ENCODE data around the gene DOCK10.

DOCK10 gene

DNA sequence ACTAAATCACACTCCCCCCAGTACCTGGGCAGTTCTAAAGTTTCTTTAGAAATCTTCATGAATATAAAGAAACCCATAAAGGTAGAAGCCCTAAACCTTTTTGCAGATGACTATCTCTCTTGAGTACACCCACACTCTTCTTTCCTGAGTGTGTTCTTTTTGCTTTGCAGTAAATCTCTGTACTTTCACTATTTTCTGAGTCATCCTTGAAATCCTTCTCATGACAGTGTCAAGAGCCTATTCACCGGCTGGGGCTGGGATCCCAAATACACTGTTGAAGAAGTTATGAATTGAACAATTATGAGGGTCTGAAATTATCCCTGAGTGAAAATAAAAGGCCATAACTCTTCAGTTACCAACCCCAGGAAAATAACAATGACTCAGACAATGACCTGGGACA lies 192.2 kb downstream of the DOCK10 start:
- Histone ChIP-seq H3K4me1 (ENCODE audit: control insufficient read depth in 5 of 5, insufficient read depth in 5 of 5, low read length in 5 of 5) (peaks cover 0 to 20% (median 2%) of the 10 kb centered on the region in 5 donors), H3K36me3 (ENCODE audit: control insufficient read depth in 5 of 5, insufficient read depth in 5 of 5, low read length in 5 of 5) (peaks cover 0 to 19% (median 0%) of the 10 kb centered on the region in 5 donors), H3K4me3 (ENCODE audit: low read depth in 1 of 5, low read length in 5 of 5) (no peak overlapping the region), H3K9ac (ENCODE audit: low read length in 5 of 5) (no peak overlapping the region), H3K27me3 (ENCODE audit: control insufficient read depth in 5 of 5, insufficient read depth in 4 of 5, low read length in 5 of 5) (no peaks in the 10 kb centered on the region), H3K27ac (ENCODE audit: low read depth, low read length) (no peak overlapping the region), H3K9me3 (ENCODE audit: control insufficient read depth in 5 of 5, low read length in 5 of 5) (no peaks in the 10 kb centered on the region)

DNA sequence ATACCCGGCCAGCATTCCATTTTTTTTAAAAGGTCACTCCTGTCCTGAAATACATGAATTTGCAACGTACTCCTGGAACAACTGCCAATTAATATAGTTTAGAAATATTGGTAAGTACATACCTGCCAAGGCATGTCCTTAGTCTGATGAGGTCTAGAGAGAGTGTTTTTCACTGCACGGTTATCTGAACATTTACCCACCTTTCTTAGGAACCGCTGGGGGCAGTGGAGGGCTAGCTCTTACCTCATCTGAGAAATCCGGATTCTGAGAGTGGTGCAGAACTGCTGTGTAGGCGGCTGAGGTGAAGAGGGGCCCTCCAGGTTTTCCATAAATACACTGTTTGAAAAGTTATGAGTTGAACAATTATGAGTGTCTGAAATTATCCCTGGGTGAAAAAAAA lies 193.0 kb downstream of the DOCK10 start:
- H3K4me1 ChIP-seq (ENCODE audit: control insufficient read depth in 5 of 5, insufficient read depth in 5 of 5, low read length in 5 of 5) = peaks cover 0 to 20% (median 2%) of the 10 kb centered on the region in 5 donors
- no peak overlapping the region for H3K4me3 ChIP-seq (ENCODE audit: low read depth in 1 of 5, low read length in 5 of 5)
- no peak overlapping the region for H3K9ac ChIP-seq (ENCODE audit: low read length in 5 of 5)
- no peaks in the 10 kb centered on the region for H3K27me3 ChIP-seq (ENCODE audit: control insufficient read depth in 5 of 5, insufficient read depth in 4 of 5, low read length in 5 of 5)
- H3K27ac ChIP-seq (ENCODE audit: low read depth, low read length) = no peak overlapping the region
- peaks cover 0 to 24% (median 3%) of the 10 kb centered on the region in 5 donors for H3K36me3 ChIP-seq (ENCODE audit: control insufficient read depth in 5 of 5, insufficient read depth in 5 of 5, low read length in 5 of 5)
- H3K9me3 ChIP-seq (ENCODE audit: control insufficient read depth in 5 of 5, low read length in 5 of 5) = no peaks in the 10 kb centered on the region

DNA sequence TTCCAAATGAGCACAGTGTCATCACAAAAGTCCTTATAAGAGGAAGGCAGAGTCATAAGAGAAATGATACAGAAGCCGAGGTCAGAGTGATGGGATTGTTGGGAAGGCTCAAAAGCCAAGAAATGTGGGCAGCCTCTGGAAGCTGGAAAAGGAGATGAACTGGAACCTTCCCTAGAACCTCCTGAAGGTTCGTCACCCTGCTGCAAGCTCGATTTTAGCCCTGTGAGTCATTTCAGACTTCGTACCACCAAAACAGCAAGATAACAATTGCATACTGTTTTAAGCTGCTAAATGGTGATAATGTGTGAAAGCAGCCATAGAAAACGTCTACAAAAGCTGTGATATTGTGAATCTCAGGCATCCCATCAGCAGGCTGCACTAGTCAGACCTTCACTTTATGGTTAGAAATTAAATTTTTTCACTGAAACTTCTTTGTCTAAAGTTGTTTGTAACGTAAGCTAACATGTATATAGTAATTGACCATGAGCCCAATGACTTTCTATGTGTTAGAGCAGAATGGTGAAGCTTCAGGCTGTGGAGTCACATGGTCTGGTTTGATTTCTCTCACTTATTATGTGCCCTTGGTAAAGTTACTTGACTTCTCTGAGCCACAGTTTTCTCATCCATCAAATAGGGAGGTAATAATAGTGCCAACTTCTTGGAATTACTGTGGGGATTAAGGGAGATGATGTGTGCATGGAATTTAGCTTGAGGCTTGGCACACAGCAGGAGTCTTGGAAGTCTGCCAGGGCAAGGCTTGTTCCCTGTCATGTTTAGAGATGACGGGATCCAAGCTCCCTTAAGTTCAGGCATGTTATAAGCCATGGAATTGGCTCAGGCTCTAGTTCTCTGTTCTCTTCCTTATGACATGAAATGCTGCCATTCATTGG lies 194.1 kb downstream of the DOCK10 start:
- Histone ChIP-seq H3K9me3 (ENCODE audit: control insufficient read depth in 5 of 5, low read length in 5 of 5) (no peaks in the 10 kb centered on the region), H3K27me3 (ENCODE audit: control insufficient read depth in 5 of 5, insufficient read depth in 4 of 5, low read length in 5 of 5) (no peaks in the 10 kb centered on the region), H3K27ac (ENCODE audit: low read depth, low read length) (no peak overlapping the region), H3K4me3 (ENCODE audit: low read depth in 1 of 5, low read length in 5 of 5) (no peak overlapping the region), H3K9ac (ENCODE audit: low read length in 5 of 5) (no peak overlapping the region), H3K4me1 (ENCODE audit: control insufficient read depth in 5 of 5, insufficient read depth in 5 of 5, low read length in 5 of 5) (peaks cover 0 to 20% (median 2%) of the 10 kb centered on the region in 5 donors), H3K36me3 (ENCODE audit: control insufficient read depth in 5 of 5, insufficient read depth in 5 of 5, low read length in 5 of 5) (peaks cover 0 to 25% (median 3%) of the 10 kb centered on the region in 5 donors)

DNA sequence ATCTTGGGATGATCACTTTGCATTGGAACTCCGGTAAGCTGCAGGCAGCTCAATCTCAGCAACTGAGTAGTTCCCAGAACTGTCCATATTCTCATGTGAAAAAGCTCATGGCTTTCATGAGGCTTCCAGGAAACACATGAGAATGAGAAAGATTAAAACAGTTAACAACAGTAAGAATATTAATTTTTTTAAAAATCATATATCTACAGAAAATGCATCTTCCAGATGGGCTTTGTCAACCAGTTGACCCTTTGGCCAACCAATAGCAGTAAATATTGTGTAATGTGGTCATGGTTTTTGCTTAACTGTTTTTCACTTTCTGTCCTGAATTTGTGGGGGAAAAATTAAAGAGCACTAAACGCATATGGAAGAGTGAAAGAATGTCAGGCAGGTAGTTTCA lies 194.9 kb downstream of the DOCK10 start:
- H3K4me1 ChIP-seq (ENCODE audit: control insufficient read depth in 5 of 5, insufficient read depth in 5 of 5, low read length in 5 of 5) = peaks cover 0 to 20% (median 2%) of the 10 kb centered on the region in 5 donors
- H3K27me3 ChIP-seq (ENCODE audit: control insufficient read depth in 5 of 5, insufficient read depth in 4 of 5, low read length in 5 of 5) = no peaks in the 10 kb centered on the region
- H3K27ac ChIP-seq (ENCODE audit: low read depth, low read length) = no peak overlapping the region
- no peaks in the 10 kb centered on the region for H3K9me3 ChIP-seq (ENCODE audit: control insufficient read depth in 5 of 5, low read length in 5 of 5)
- no peak overlapping the region for H3K4me3 ChIP-seq (ENCODE audit: low read depth in 1 of 5, low read length in 5 of 5)
- H3K9ac ChIP-seq (ENCODE audit: low read length in 5 of 5) = no peak overlapping the region
- H3K36me3 ChIP-seq (ENCODE audit: control insufficient read depth in 5 of 5, insufficient read depth in 5 of 5, low read length in 5 of 5) = peaks cover 0 to 25% (median 3%) of the 10 kb centered on the region in 5 donors

GRCh38 chr2:224846686-224847085 lies 195.6 kb downstream of the DOCK10 start:
- Histone ChIP-seq H3K9me3 (ENCODE audit: control insufficient read depth in 5 of 5, low read length in 5 of 5) (no peaks in the 10 kb centered on the region), H3K36me3 (ENCODE audit: control insufficient read depth in 5 of 5, insufficient read depth in 5 of 5, low read length in 5 of 5) (peaks cover 0 to 25% (median 3%) of the 10 kb centered on the region in 5 donors), H3K4me3 (ENCODE audit: low read depth in 1 of 5, low read length in 5 of 5) (no peak overlapping the region), H3K9ac (ENCODE audit: low read length in 5 of 5) (no peak overlapping the region), H3K27me3 (ENCODE audit: control insufficient read depth in 5 of 5, insufficient read depth in 4 of 5, low read length in 5 of 5) (no peaks in the 10 kb centered on the region), H3K4me1 (ENCODE audit: control insufficient read depth in 5 of 5, insufficient read depth in 5 of 5, low read length in 5 of 5) (peaks cover 0 to 20% (median 2%) of the 10 kb centered on the region in 5 donors), H3K27ac (ENCODE audit: low read depth, low read length) (no peak overlapping the region)

DNA sequence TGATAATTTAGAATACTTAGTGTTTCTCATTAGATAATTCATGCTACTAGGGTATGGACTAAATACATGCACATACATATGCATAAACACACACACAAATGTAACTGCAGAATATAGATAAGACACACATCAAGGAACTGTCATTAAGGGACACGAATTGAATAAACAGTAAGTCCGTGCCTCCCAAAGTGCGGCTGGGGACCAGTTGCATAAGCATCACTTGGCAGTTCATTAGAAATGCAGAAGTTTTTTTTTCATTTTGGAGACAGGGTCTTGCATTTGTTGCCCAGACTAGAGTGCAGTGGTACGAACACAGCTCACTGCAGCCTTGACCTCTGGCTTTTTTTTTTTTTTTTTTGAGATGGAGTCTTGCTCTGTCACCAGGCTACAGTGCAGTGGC lies 196.1 kb downstream of the DOCK10 start:
- Histone ChIP-seq H3K4me3 (ENCODE audit: low read depth in 1 of 5, low read length in 5 of 5) (no peak overlapping the region), H3K4me1 (ENCODE audit: control insufficient read depth in 5 of 5, insufficient read depth in 5 of 5, low read length in 5 of 5) (peaks cover 0 to 20% (median 2%) of the 10 kb centered on the region in 5 donors), H3K9me3 (ENCODE audit: control insufficient read depth in 5 of 5, low read length in 5 of 5) (no peaks in the 10 kb centered on the region), H3K36me3 (ENCODE audit: control insufficient read depth in 5 of 5, insufficient read depth in 5 of 5, low read length in 5 of 5) (peaks cover 0 to 25% (median 3%) of the 10 kb centered on the region in 5 donors), H3K27ac (ENCODE audit: low read depth, low read length) (no peak overlapping the region), H3K27me3 (ENCODE audit: control insufficient read depth in 5 of 5, insufficient read depth in 4 of 5, low read length in 5 of 5) (no peaks in the 10 kb centered on the region), H3K9ac (ENCODE audit: low read length in 5 of 5) (no peak overlapping the region)

- Histone ChIP-seq H3K4me1 (ENCODE audit: control insufficient read depth in 5 of 5, insufficient read depth in 5 of 5, low read length in 5 of 5) (peaks cover 0 to 19% (median 5%) of the 10 kb centered on the region in 5 donors), H3K27me3 (ENCODE audit: control insufficient read depth in 5 of 5, insufficient read depth in 4 of 5, low read length in 5 of 5) (no peaks in the 10 kb centered on the region), H3K4me3 (ENCODE audit: low read depth in 1 of 5, low read length in 5 of 5) (no peak overlapping the region), H3K27ac (ENCODE audit: low read depth, low read length) (no peak overlapping the region), H3K36me3 (ENCODE audit: control insufficient read depth in 5 of 5, insufficient read depth in 5 of 5, low read length in 5 of 5) (peaks cover 0 to 16% (median 3%) of the 10 kb centered on the region in 5 donors), H3K9me3 (ENCODE audit: control insufficient read depth in 5 of 5, low read length in 5 of 5) (no peaks in the 10 kb centered on the region), H3K9ac (ENCODE audit: low read length in 5 of 5) (no peak overlapping the region)
Observed at GRCh38 chr2:224843141-224843540, 199.1 kb downstream of the DOCK10 start.

DNA sequence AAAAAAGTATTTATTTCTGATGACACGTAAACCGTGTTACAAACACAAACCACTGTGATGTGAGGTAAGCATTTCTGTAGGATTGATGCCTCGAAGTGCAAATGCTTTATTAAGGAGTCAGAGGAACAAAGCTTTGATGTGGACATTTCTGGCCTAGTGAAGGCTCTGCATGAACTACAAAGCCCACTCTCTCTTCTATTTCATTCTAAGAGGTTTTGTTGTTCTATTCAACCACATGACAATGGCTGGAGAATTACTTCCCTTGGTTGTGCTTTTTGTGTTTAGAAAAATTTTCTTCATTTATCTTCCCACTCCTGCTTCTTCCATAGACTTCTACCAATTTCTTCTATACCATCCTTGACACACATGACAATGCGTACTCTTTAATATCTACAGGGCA lies 200.4 kb downstream of the DOCK10 start:
- H3K4me3 ChIP-seq (ENCODE audit: low read depth in 1 of 5, low read length in 5 of 5) = no peak overlapping the region
- no peak overlapping the region for H3K9ac ChIP-seq (ENCODE audit: low read length in 5 of 5)
- no peaks in the 10 kb centered on the region for H3K27me3 ChIP-seq (ENCODE audit: control insufficient read depth in 5 of 5, insufficient read depth in 4 of 5, low read length in 5 of 5)
- H3K36me3 ChIP-seq (ENCODE audit: control insufficient read depth in 5 of 5, insufficient read depth in 5 of 5, low read length in 5 of 5) = peaks cover 0 to 7% (median 3%) of the 10 kb centered on the region in 5 donors
- H3K27ac ChIP-seq (ENCODE audit: low read depth, low read length) = no peak overlapping the region
- H3K9me3 ChIP-seq (ENCODE audit: control insufficient read depth in 5 of 5, low read length in 5 of 5) = no peaks in the 10 kb centered on the region
- H3K4me1 ChIP-seq (ENCODE audit: control insufficient read depth in 5 of 5, insufficient read depth in 5 of 5, low read length in 5 of 5) = peaks cover 0 to 16% (median 3%) of the 10 kb centered on the region in 5 donors

DNA sequence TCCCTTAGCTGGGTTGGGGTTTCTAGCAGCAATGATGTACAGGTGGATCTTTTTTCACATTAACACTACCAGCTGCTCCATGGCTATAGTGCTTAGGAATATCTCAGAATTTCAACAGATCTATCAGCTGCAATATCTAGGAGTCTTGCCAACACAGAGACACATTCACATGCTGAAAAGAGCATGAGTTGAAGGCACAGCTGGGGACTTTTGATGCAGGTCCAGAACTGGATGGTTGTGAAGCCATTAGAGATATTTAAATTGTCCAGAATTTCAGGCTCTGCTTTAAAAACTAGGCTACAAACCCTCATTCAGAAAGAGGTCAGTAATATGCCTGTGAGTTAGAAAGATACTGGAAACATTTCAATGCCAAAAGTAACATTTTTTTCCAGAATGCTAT lies 203.9 kb downstream of the DOCK10 start:
- no peak overlapping the region for H3K9ac ChIP-seq (ENCODE audit: low read length in 5 of 5)
- H3K4me1 ChIP-seq (ENCODE audit: control insufficient read depth in 5 of 5, insufficient read depth in 5 of 5, low read length in 5 of 5) = peaks cover 0 to 7% (median 3%) of the 10 kb centered on the region in 5 donors
- H3K36me3 ChIP-seq (ENCODE audit: control insufficient read depth in 5 of 5, insufficient read depth in 5 of 5, low read length in 5 of 5) = peaks cover 0 to 8% (median 2%) of the 10 kb centered on the region in 5 donors
- H3K27me3 ChIP-seq (ENCODE audit: control insufficient read depth in 5 of 5, insufficient read depth in 4 of 5, low read length in 5 of 5) = no peaks in the 10 kb centered on the region
- no peaks in the 10 kb centered on the region for H3K9me3 ChIP-seq (ENCODE audit: control insufficient read depth in 5 of 5, low read length in 5 of 5)
- H3K4me3 ChIP-seq (ENCODE audit: low read depth in 1 of 5, low read length in 5 of 5) = no peak overlapping the region
- no peak overlapping the region for H3K27ac ChIP-seq (ENCODE audit: low read depth, low read length)

GRCh38 chr2:224837558-224837957 lies 204.7 kb downstream of the DOCK10 start:
- H3K9me3 ChIP-seq (ENCODE audit: control insufficient read depth in 5 of 5, low read length in 5 of 5) = no peaks in the 10 kb centered on the region
- H3K4me3 ChIP-seq (ENCODE audit: low read depth in 1 of 5, low read length in 5 of 5) = no peak overlapping the region
- no peaks in the 10 kb centered on the region for H3K27me3 ChIP-seq (ENCODE audit: control insufficient read depth in 5 of 5, insufficient read depth in 4 of 5, low read length in 5 of 5)
- H3K27ac ChIP-seq (ENCODE audit: low read depth, low read length) = no peak overlapping the region
- peaks cover 0 to 13% (median under 1%) of the 10 kb centered on the region in 5 donors for H3K36me3 ChIP-seq (ENCODE audit: control insufficient read depth in 5 of 5, insufficient read depth in 5 of 5, low read length in 5 of 5)
- no peak overlapping the region for H3K9ac ChIP-seq (ENCODE audit: low read length in 5 of 5)
- peaks cover 0 to 7% (median 3%) of the 10 kb centered on the region in 5 donors for H3K4me1 ChIP-seq (ENCODE audit: control insufficient read depth in 5 of 5, insufficient read depth in 5 of 5, low read length in 5 of 5)

Measured in subcutaneous abdominal adipose tissue (tissue), 5 donors.